ENCODE measurements around the gene TMEM38B.
"Not testable (repeated sequence)": the region's sequence is repeated elsewhere in the genome, so short reads cannot be mapped to it uniquely, and the experiment has no call there.

GRCh38 chr9:105703638-105704037 is 9.3 kb downstream of the TMEM38B start:
- TF ChIP-seq YY1 (IDR thresholded peaks at IDR 0.05; ENCODE audit: insufficient read depth, insufficient read length); ZNF274 (IDR thresholded peaks at IDR 0.05; ENCODE audit: low read depth, low read length): not testable (repeated sequence)

All from NT2/D1 (cell line).